Right lung (tissue), 5 donors: ENCODE measurements around the gene GCH1. TPM values are rescaled to one million over a fixed set of nuclear protein-coding genes. Genes with fewer than 3 reads are reported as not detected.
"Not testable (repeated sequence)": the region's sequence is repeated elsewhere in the genome, so short reads cannot be mapped to it uniquely, and the experiment has no call there.

Experiments
- DNase-seq, 2 donors: peaks; one replicate each; pipeline ENCODE4 v3.0.0-alpha.2; 2013
- polyA plus RNA-seq, 5 donors: library from polyadenylated mRNA; unstranded; fragments of 120-200 nt; gene quantifications; one replicate each; pipeline versions ENCODE4 v1.2.1 to v1.2.3, GENCODE V29; 2013; ENCODE audit warnings: inconsistent platforms in 1 of 5, low replicate concordance in 1 of 5; ENCODE audit not compliant: insufficient read length in 5 of 5, insufficient read depth in 1 of 5

Gene GCH1
- polyA plus RNA-seq, 5 donors: 5.6 to 8.1 (median 6.0) TPM

GRCh38 chr14:54803396-54803795 lies 99.2 kb downstream of the GCH1 start:
- no peak for DNase-seq

- DNase-seq: not testable (repeated sequence)
Measured at GRCh38 chr14:54801482-54801881, 101.1 kb downstream of the GCH1 start.

GRCh38 chr14:54798465-54799124 lies 104.0 kb downstream of the GCH1 start:
- DNase-seq: no peak

- DNase-seq: no peak
Measured at GRCh38 chr14:54797986-54798385, 104.6 kb downstream of the GCH1 start.

DNA sequence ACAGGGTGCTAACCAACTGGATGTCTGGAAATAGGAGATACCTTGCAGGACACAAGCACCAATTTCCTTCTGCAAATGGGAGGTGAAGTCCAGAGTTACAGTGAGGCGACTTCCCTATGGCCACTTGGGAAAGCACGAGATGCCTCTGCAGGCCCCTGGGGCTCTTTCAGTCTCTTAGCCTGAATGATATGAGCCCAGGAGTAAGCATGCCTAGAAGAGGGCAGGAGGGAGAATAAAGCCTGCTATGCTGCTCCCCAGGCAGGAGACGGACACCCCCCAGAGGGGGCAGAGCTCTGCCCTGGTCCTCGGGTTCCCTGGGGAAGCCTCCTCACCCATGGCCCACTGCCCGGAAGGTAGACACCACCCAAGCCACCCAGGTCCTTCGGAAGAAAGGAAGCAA lies 105.1 kb downstream of the GCH1 start:
- no peak for DNase-seq

DNA sequence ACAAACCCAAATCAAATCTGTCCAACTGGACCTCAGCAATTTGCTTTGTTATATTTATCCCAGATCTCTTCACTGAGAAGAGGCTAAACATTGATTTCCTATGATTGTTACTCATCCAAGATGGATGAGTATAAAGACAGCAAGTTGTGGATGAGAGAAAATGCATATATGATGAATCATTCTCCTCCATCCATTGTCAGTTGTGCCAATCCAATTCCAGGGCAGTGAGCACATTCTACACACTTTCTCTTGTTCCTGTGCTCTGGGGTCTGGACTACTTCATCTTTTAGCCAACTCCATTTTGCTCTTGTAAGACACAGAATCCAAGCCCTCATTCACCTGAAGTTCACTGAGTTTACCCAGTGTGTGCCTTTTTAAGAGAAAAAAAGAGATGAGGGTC lies 105.7 kb downstream of the GCH1 start:
- DNase-seq: no peak

GRCh38 chr14:54794796-54795195 lies 107.8 kb downstream of the GCH1 start:
- no peak for DNase-seq

- DNase-seq: no peak
Measured at GRCh38 chr14:54794159-54794558, 108.5 kb downstream of the GCH1 start.

DNA sequence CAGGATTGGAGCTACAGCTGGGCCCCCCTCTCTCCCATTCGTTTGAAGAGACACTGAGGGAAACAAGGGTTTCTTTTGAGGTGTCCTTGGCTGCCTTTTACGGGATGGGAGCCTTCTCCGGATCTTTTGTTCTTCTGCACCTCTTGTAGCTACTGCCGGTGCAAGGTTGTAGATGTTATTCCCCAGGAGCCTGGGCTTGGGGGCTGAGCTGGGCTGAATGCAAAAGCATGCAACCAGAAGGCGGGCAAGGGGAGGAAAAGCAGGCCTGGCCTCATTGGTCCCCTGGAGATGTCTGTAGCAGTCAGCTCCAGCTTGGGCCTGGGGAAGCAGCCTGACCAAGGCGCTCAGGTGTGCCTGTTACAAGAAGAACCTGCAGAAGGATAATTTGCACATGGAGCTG lies 110.3 kb downstream of the GCH1 start:
- DNase-seq: no peak

Other genes with a start within 250 kb of the GCH1 start
- gene WDHD1, start 124.3 kb upstream of the GCH1 start, polyA plus RNA-seq: 10 to 100 TPM; 11.8 to 25.4 (median 19.2) TPM
- 10 to 100 TPM; 10.9 to 18.5 (median 13.4) TPM for gene SOCS4, start 124.4 kb upstream of the GCH1 start, polyA plus RNA-seq
- gene MAPK1IP1L, start 148.8 kb upstream of the GCH1 start, polyA plus RNA-seq: 10 to 100 TPM; 72.5 to 91.3 (median 88.1) TPM
- 10 to 100 TPM; 43.2 to 63.4 (median 45.7) TPM for gene LGALS3, start 226.4 kb upstream of the GCH1 start, polyA plus RNA-seq